ENCODE measurements around the gene DGLUCY.
"Not testable (repeated sequence)": the region's sequence is repeated elsewhere in the genome, so short reads cannot be mapped to it uniquely, and the experiment has no call there.

Gene DGLUCY

DNA sequence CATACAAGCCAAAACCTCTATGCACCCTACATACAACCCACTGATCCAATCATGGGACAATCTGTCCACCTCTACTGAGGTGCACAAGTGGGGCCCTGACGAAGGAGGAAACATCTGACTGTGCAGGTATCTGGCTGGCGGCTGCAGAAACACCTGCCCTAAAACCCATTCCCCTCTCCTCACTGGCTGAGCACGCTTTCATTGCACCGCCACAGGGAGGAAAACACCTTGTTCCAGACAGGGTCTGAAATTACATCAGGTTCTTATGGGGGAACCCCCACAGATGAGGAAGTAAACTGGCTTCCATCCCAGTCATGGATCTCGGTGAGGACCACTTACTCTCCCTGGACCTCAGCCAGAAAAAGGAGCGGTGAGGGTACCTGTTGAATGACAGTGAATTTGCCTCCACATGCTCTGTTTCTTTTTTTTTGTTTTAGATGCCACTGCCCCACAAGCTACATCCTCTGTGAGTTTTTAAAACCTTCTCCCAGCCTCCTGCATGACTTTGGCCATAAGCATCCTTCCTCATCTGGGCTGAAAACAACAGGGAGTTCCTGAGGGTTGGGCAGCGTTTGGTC, 23.8 kb upstream of the DGLUCY start:
- Mint-ChIP-seq H3K4me1 (peaks cover 11% of the 10 kb centered on the region), H3K36me3 (ENCODE audit: low read depth) (no peaks in the 10 kb centered on the region), H3K4me3 (no peak overlapping the region), H3K27me3 (ENCODE audit: low read depth) (peaks cover 6% of the 10 kb centered on the region), H3K27ac (no peak overlapping the region), H3K9me3 (no peaks in the 10 kb centered on the region)
- TF ChIP-seq, protein P1, sequence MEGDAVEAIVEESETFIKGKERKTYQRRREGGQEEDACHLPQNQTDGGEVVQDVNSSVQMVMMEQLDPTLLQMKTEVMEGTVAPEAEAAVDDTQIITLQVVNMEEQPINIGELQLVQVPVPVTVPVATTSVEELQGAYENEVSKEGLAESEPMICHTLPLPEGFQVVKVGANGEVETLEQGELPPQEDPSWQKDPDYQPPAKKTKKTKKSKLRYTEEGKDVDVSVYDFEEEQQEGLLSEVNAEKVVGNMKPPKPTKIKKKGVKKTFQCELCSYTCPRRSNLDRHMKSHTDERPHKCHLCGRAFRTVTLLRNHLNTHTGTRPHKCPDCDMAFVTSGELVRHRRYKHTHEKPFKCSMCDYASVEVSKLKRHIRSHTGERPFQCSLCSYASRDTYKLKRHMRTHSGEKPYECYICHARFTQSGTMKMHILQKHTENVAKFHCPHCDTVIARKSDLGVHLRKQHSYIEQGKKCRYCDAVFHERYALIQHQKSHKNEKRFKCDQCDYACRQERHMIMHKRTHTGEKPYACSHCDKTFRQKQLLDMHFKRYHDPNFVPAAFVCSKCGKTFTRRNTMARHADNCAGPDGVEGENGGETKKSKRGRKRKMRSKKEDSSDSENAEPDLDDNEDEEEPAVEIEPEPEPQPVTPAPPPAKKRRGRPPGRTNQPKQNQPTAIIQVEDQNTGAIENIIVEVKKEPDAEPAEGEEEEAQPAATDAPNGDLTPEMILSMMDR (IDR thresholded peaks at IDR 0.05; ENCODE audit: unreplicated experiment in 3 of 3), result no peak

DNA sequence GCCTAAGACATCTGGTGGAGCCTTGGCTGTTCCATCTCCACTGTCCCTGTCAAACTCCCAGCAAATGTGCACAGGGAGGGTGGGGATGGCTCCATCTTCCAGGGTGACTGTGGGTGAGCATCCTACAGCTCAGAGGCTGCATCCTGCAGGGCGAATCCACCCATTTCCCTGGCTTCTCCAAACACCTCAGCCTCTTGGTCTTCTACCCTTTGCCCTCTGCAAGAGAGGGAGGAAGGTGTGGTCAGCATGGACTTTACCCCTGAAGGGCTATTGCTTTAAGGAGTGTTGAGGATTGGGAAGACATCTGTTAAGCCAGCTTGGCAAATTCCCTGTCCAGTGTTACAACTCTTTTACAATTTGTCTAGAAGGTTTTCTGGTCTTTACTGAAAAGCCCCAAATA, 23.1 kb upstream of the DGLUCY start:
- TF ChIP-seq, protein P1 (IDR thresholded peaks at IDR 0.05; ENCODE audit: unreplicated experiment in 3 of 3), result no peak
- H3K4me1 Mint-ChIP-seq, result peaks cover 16% of the 10 kb centered on the region
- peaks cover 6% of the 10 kb centered on the region for H3K27me3 Mint-ChIP-seq (ENCODE audit: low read depth)
- no peak overlapping the region for H3K27ac Mint-ChIP-seq
- no peak overlapping the region for H3K4me3 Mint-ChIP-seq
- H3K9me3 Mint-ChIP-seq, result no peaks in the 10 kb centered on the region
- H3K36me3 Mint-ChIP-seq (ENCODE audit: low read depth), result no peaks in the 10 kb centered on the region

DNA sequence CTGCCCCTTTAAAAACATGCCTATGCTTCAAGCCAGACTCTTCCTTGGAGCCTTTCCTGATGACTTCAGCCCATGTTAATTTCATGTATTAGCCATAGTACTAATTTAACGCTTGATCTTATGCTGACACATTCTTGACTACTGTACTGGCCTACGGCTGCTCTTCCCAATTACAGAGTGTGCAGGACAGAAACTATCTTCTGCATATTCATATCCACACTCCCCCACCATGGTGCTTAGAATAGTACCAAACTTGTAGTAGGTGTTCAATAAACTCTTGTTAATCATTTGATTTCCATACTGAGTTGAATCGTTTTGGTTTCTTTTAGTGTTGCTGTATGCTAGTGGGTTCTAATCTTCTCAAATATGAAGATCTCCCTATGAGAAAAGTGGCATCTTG, 21.8 kb upstream of the DGLUCY start:
- Mint-ChIP-seq H3K36me3 (ENCODE audit: low read depth) (no peaks in the 10 kb centered on the region), H3K4me3 (no peak overlapping the region), H3K27me3 (ENCODE audit: low read depth) (peaks cover 10% of the 10 kb centered on the region), H3K9me3 (no peaks in the 10 kb centered on the region), H3K4me1 (peaks cover 16% of the 10 kb centered on the region), H3K27ac (no peak overlapping the region)
- TF ChIP-seq, protein P1 (IDR thresholded peaks at IDR 0.05; ENCODE audit: unreplicated experiment in 3 of 3), result no peak

- not testable (repeated sequence) for H3K4me3 Mint-ChIP-seq; H3K27ac Mint-ChIP-seq; H3K36me3 Mint-ChIP-seq (ENCODE audit: low read depth); H3K27me3 Mint-ChIP-seq (ENCODE audit: low read depth); H3K9me3 Mint-ChIP-seq
- H3K4me1 Mint-ChIP-seq, result peaks cover 10% of the 10 kb centered on the region
Observed at GRCh38 chr14:91093743-91094472, 20.0 kb upstream of the DGLUCY start.

DNA sequence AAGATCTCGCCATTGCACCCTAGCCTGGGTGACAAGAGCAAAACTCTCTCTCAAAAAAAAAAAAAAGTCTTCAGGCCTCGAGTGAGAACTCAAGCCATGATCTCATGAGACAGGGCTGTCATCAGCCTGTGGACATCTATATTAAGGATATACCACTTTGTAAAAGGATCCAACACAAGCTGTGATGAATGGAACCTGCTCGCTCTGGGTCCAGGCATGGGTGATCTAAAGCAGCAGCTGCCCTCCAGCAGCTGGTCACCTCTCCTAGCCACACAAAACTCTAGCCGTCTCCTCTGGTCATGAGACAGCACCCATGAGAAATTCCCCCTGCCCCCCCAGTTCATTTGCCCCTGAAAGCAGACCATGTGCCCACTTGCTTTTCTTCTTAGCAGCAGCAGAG, 19.1 kb upstream of the DGLUCY start:
- TF ChIP-seq, protein P1 (IDR thresholded peaks at IDR 0.05; ENCODE audit: unreplicated experiment in 3 of 3), result no peak
- Mint-ChIP-seq H3K27ac (no peak overlapping the region), H3K27me3 (ENCODE audit: low read depth) (peaks cover 10% of the 10 kb centered on the region), H3K4me1 (peaks cover 10% of the 10 kb centered on the region), H3K4me3 (no peak overlapping the region), H3K9me3 (no peaks in the 10 kb centered on the region), H3K36me3 (ENCODE audit: low read depth) (no peaks in the 10 kb centered on the region)

GRCh38 chr14:91095178-91095577, 18.7 kb upstream of the DGLUCY start:
- Mint-ChIP-seq H3K9me3 (no peaks in the 10 kb centered on the region), H3K27ac (no peak overlapping the region), H3K4me1 (peaks cover 10% of the 10 kb centered on the region), H3K27me3 (ENCODE audit: low read depth) (peaks cover 10% of the 10 kb centered on the region), H3K4me3 (no peak overlapping the region), H3K36me3 (ENCODE audit: low read depth) (no peaks in the 10 kb centered on the region)
- TF ChIP-seq, protein P1 (IDR thresholded peaks at IDR 0.05; ENCODE audit: unreplicated experiment in 3 of 3), result no peak

DNA sequence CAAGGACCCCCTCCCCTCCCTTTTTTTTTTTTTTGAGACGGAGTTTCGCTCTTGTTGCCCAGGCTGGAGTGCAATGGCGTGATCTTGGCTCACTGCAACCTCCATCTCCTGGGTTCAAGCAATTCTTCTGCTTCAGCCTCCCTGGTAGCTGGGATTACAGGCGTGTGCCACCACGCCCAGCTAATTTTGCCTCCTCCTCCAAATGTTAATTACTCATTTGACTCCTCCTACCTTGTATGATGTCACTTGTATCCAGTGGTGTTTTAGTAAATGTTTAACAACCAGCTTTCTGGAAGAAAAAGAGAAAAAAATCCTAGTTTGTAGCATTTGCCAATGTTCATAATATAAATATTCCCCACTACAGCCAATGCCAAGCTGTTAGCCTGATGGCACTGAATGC, 16.2 kb upstream of the DGLUCY start:
- not testable (repeated sequence) for H3K27me3 Mint-ChIP-seq (ENCODE audit: low read depth)

More for the DNA sequence above, 16.2 kb upstream of the DGLUCY start:
- peaks cover 10% of the 10 kb centered on the region for H3K4me1 Mint-ChIP-seq
- H3K9me3 Mint-ChIP-seq; H3K36me3 Mint-ChIP-seq (ENCODE audit: low read depth); H3K4me3 Mint-ChIP-seq; H3K27ac Mint-ChIP-seq: not testable (repeated sequence)
